GM12878 (cell line): ENCODE measurements around the gene NEURL3. TPM values are rescaled to one million over a fixed set of nuclear protein-coding genes. Genes with fewer than 3 reads are reported as not detected.

Experiments used
- ATAC-seq: fragments of 200-7000 bp; cut with Tn5 transposase; 3 replicates; pipeline ENCODE4 v1.9.1; 2020; ENCODE audit warnings: mild to moderate bottlenecking, moderate library complexity
- BruUV-seq: library from RNA; stranded (reverse); fragments of 400-500 nt; replicated peaks from 2 replicates; lab custom pipeline; 2021; lab: Mats Ljungman, UMichigan
- CTCF ChIA-PET: fragments of 300-600 bp; sonication (Branson Sonifier 250); formaldehyde crosslinking; extraction: SDS; loops from one replicate; lab custom pipeline; 2021; ENCODE audit warnings: inconsistent platforms; lab: Yijun Ruan, JAX
- POLR2A ChIA-PET: fragments of 350-600 bp; formaldehyde crosslinking; extraction: SDS; loops from one replicate; lab custom pipeline; 2021; ENCODE audit warnings: inconsistent platforms; lab: Charles Lee
- RAD21 ChIA-PET: fragments of 300-600 bp; sonication (Branson Sonifier 250); formaldehyde crosslinking; loops from one replicate; lab custom pipeline; 2023; ENCODE audit warnings: antibody characterized with exemption; ENCODE audit not compliant: unreplicated experiment; lab: Charles Lee
- SMC1A ChIA-PET: fragments of 300-600 bp; sonication (Branson Sonifier 250); formaldehyde crosslinking; loops from one replicate; lab custom pipeline; 2023; ENCODE audit not compliant: unreplicated experiment, uncharacterized antibody; lab: Charles Lee
- DNase-seq: peaks from one replicate; pipeline ENCODE4 v3.0.0-alpha.2; 2011; ENCODE audit warnings: low read depth, low spot score
- FAIRE-seq: peaks from 3 replicates; lab custom pipeline; 2011; peaks lifted over from hg19 to GRCh38; lab: Jason Lieb, UNC
- H2AFZ ChIP-seq: 2 replicates; pipeline ENCODE4 v1.6.0; 2011; ENCODE audit warnings: low read depth, low read length, control low read depth; ENCODE audit not compliant: control insufficient read depth
- H3K27ac ChIP-seq: 2 replicates; pipeline ENCODE4 v1.5.1; 2011; ENCODE audit warnings: control low read depth; ENCODE audit not compliant: control insufficient read depth, insufficient read depth
- H3K27me3 ChIP-seq, 2 experiments: replicated peaks in 1 of 2; 2 replicates each; pipeline versions ENCODE4 v1.6.0 to v1.6.1; 2011; ENCODE audit warnings: low read length in 1 of 2; ENCODE audit not compliant: control insufficient read depth in 2 of 2, insufficient read depth in 2 of 2
- H3K36me3 ChIP-seq, 2 experiments: 2 replicates each; pipeline ENCODE4 v1.5.1; 2011; ENCODE audit warnings: low read length in 1 of 2; ENCODE audit not compliant: control insufficient read depth in 2 of 2, insufficient read depth in 2 of 2
- H3K4me1 ChIP-seq: 2 replicates; pipeline ENCODE4 v1.6.1; 2011; ENCODE audit warnings: mild to moderate bottlenecking, low read length, moderate library complexity, mixed read lengths; ENCODE audit not compliant: control insufficient read depth, insufficient read depth
- H3K4me2 ChIP-seq: 2 replicates; pipeline ENCODE4 v1.6.0; 2011; ENCODE audit warnings: control low read depth; ENCODE audit not compliant: control insufficient read depth, insufficient read depth
- H3K4me3 ChIP-seq: fragments of 200-600 bp; sonication (generic); 2 replicates; pipeline ENCODE4 v1.5.1; 2016
- H3K79me2 ChIP-seq: 2 replicates; pipeline ENCODE4 v1.6.0; 2011; ENCODE audit warnings: low read length; ENCODE audit not compliant: control insufficient read depth, insufficient read depth
- H3K9ac ChIP-seq: 2 replicates; pipeline ENCODE4 v1.8.0; 2011; ENCODE audit warnings: low read length, control low read depth, mixed read lengths; ENCODE audit not compliant: control insufficient read depth, insufficient read depth
- H3K9me3 ChIP-seq: replicated peaks from 3 replicates; pipeline ENCODE4 v1.5.1; 2011; ENCODE audit warnings: mild to moderate bottlenecking, low read length; ENCODE audit not compliant: control insufficient read depth, insufficient read depth
- H4K20me1 ChIP-seq: 2 replicates; pipeline ENCODE4 v1.6.0; 2011; ENCODE audit not compliant: control insufficient read depth, insufficient read depth
- BACH1 ChIP-seq: fragments of 450-650 bp; IDR thresholded peaks from 2 replicates; pipeline ENCODE4 v1.6.1; 2017; ENCODE audit warnings: mild to moderate bottlenecking, borderline replicate concordance
- CHD2 ChIP-seq: IDR thresholded peaks from 2 replicates; pipeline ENCODE4 v1.6.1; 2011; ENCODE audit warnings: low read depth, low read length, improper control_type of control experiment, borderline replicate concordance
- CREM ChIP-seq: IDR thresholded peaks from 2 replicates; pipeline ENCODE4 v1.6.1; 2014; ENCODE audit warnings: antibody characterized with exemption, low read depth
- FOS ChIP-seq: IDR thresholded peaks from 3 replicates; pipeline ENCODE4 v1.6.1; 2011; ENCODE audit warnings: borderline replicate concordance; ENCODE audit not compliant: insufficient read length; ENCODE audit errors: extremely low read depth
- FOXK2 ChIP-seq: fragments of 450-650 bp; IDR thresholded peaks from 2 replicates; pipeline ENCODE4 v1.6.1; 2017; ENCODE audit warnings: mild to moderate bottlenecking, moderate library complexity
- GABPA ChIP-seq: IDR thresholded peaks from 2 replicates; pipeline ENCODE4 v1.6.1; 2014; ENCODE audit warnings: antibody characterized with exemption, low read depth, mild to moderate bottlenecking, inconsistent platforms
- MEF2A ChIP-seq: IDR thresholded peaks from 2 replicates; pipeline ENCODE4 v1.6.1; 2011; ENCODE audit warnings: low read depth, mild to moderate bottlenecking, low read length, moderate library complexity; ENCODE audit not compliant: insufficient read depth
- MXI1 ChIP-seq: fragments of 150-350 bp; IDR thresholded peaks from 2 replicates; pipeline ENCODE4 v1.6.1; 2011; ENCODE audit warnings: low read depth, mild to moderate bottlenecking, inconsistent platforms, low read length, improper control_type of control experiment
- NFXL1 ChIP-seq: fragments of 450-650 bp; IDR thresholded peaks from 2 replicates; pipeline ENCODE4 v1.6.1; 2017; ENCODE audit warnings: antibody characterized with exemption, mild to moderate bottlenecking, borderline replicate concordance
- RBBP5 ChIP-seq: fragments of 200-600 bp; sonication (generic); conservative IDR thresholded peaks from 2 replicates; pipeline ENCODE4 v1.6.1; 2016
- SRF ChIP-seq, 2 experiments: IDR thresholded peaks; 2 replicates each; pipeline ENCODE4 v1.6.1; 2011; ENCODE audit warnings: low read depth in 2 of 2, low read length in 2 of 2, mild to moderate bottlenecking in 1 of 2, moderate library complexity in 1 of 2
- ZSCAN29 ChIP-seq: fragments of 450-650 bp; IDR thresholded peaks from 2 replicates; pipeline ENCODE4 v1.6.1; 2017; ENCODE audit warnings: mild to moderate bottlenecking, moderate library complexity
- WGBS: methylation state at CpG from one replicate; pipeline ENCODE4 v1.1.6; 2016; ENCODE audit warnings: low lambda C conversion rate; ENCODE audit not compliant: insufficient replicate concordance, insufficient coverage; ENCODE audit errors: missing lambda C conversion rate; 5-methylcytosine and 5-hydroxymethylcytosine counted together
- in situ Hi-C: fragments of 300-500 bp; cut with MboI; formaldehyde crosslinking; loops from 9 replicates; pipeline ENCODE4 v1.14.3; 2018; ENCODE audit warnings: mixed read lengths
- intact Hi-C: fragments of 100-400 bp; cut with micrococcal nuclease; formaldehyde crosslinking; loops from one replicate; pipeline ENCODE4 v1.14.2; 2022; ENCODE audit not compliant: unreplicated experiment
- polyA plus RNA-seq, 11 experiments: library from polyadenylated mRNA; depleted of rRNA in 4 of 11; unstranded in 6 of 11; stranded (reverse) in 5 of 11; fragments of >200 nt; fragmentation: Nextera tagmentation in 4 of 11; fragmentation: Illumina TruSeq in 1 of 11; extraction: Ambion mirVana in 4 of 11; extraction: Trizol in 1 of 11; gene quantifications; 1 replicate in 1 of 11; 2 replicates in 10 of 11; pipeline versions ENCODE4 v1.2.1 to v1.2.3, GENCODE V29; 2011 to 2016; ENCODE audit warnings: inconsistent platforms in 2 of 11, missing spikeins in 2 of 11, low read depth in 1 of 11
- total RNA-seq, 4 experiments: library from RNA; depleted of rRNA in 3 of 4; stranded (reverse); fragments of >200 nt in 3 of 4; fragmentation: Illumina TruSeq in 1 of 4; extraction: Trizol in 1 of 4; gene quantifications; 2 replicates each; pipeline versions ENCODE4 v1.2.1 to v1.2.3, GENCODE V29; 2013 to 2021
- TF ChIP-seq, protein P1 (sequence below): fragments of 450-650 bp; IDR thresholded peaks from 2 replicates; pipeline ENCODE4 v1.6.1; 2016; ENCODE audit warnings: mild to moderate bottlenecking
- TF ChIP-seq, protein P2 (sequence below): IDR thresholded peaks from 2 replicates; pipeline ENCODE4 v1.6.1; 2011; ENCODE audit warnings: low read depth, mild to moderate bottlenecking, low read length, moderate library complexity, borderline replicate concordance; ENCODE audit errors: extremely low read depth
- TF ChIP-seq, protein P3 (sequence below): fragments of 450-650 bp; IDR thresholded peaks from 2 replicates; pipeline ENCODE4 v1.6.1; 2016; ENCODE audit warnings: mild to moderate bottlenecking
- TF ChIP-seq, protein P4 (sequence below): IDR thresholded peaks from 2 replicates; pipeline ENCODE4 v1.6.1; 2012; ENCODE audit warnings: mild to moderate bottlenecking, low read depth, low read length

NEURL3 gene
- total and polyA plus RNA-seq, 10 of the 15 experiments (the other 5 are each of a cell fraction or from before 2014, with no cell fraction given) = 0.03 to 6.3 (median 0.47) TPM

DNA sequence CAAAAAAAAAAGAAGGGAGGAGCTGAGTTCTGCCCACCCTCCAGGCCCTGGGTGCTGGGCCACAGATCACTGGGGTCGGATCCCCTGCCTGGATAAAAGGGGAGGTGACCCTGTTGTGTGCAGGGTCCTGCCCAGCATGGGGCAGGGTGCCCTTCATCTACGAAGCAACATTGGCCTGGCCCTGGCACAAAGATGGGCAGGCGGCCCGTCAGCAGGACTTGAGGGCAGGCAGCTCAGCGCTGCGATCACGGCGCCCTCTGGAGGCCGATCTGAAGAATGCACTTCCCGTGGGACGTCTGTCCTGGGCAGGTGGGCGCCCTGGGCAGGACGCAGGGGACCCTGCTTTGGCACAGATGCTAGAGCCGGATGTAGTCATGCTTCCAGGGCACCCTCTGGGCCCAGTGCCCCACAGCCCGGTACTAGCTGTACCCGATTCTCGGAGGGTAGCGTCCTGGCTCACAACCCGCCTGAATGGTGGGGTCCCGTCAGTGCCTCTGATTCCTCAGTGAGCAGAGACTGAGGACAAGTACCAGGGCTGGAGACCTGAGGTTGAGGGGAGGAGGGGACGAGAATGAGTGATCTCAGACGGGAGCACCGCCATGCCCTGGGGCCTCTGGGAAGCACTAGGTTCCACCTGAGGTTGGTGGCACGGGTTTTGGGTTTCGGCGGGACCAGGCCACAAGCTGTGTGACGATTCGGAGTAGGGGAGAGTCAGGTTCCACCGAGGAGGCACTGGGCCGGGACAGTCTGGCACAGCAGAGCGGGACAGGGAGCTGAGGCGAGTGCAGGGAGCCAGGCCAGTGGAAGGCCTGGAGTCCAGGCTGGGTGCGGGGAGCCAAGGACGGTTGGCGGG is 49.4 kb upstream of the NEURL3 start:
- no peak overlapping the region for H3K4me3 ChIP-seq
- no TSS peak for BruUV-seq
- no peak for TF ChIP-seq FOS
- no peak for TF ChIP-seq CREM
- TF ChIP-seq BACH1 = peak; percentile 70
- TF ChIP-seq, protein P1, sequence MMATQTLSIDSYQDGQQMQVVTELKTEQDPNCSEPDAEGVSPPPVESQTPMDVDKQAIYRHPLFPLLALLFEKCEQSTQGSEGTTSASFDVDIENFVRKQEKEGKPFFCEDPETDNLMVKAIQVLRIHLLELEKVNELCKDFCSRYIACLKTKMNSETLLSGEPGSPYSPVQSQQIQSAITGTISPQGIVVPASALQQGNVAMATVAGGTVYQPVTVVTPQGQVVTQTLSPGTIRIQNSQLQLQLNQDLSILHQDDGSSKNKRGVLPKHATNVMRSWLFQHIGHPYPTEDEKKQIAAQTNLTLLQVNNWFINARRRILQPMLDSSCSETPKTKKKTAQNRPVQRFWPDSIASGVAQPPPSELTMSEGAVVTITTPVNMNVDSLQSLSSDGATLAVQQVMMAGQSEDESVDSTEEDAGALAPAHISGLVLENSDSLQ = peak; percentile 47; the same call in 1 of the 2 replicates
- no peak for TF ChIP-seq FOXK2
- TF ChIP-seq SRF (IDR thresholded peaks at IDR 0.05; ENCODE audit: low read depth in 2 of 2, low read length in 2 of 2) = no peak
- TF ChIP-seq GABPA = no peak
- TF ChIP-seq MEF2A = no peak
- peak; percentile 22; the same call in 1 of the 2 replicates for TF ChIP-seq CHD2
- TF ChIP-seq MXI1 = no peak
- TF ChIP-seq, protein P2, sequence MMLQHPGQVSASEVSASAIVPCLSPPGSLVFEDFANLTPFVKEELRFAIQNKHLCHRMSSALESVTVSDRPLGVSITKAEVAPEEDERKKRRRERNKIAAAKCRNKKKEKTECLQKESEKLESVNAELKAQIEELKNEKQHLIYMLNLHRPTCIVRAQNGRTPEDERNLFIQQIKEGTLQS = no peak
- no peak for TF ChIP-seq RBBP5
- 0 out of 2 replicates have a peak, but pooled peaks have one; percentile 30 for TF ChIP-seq NFXL1
- TF ChIP-seq, protein P3, sequence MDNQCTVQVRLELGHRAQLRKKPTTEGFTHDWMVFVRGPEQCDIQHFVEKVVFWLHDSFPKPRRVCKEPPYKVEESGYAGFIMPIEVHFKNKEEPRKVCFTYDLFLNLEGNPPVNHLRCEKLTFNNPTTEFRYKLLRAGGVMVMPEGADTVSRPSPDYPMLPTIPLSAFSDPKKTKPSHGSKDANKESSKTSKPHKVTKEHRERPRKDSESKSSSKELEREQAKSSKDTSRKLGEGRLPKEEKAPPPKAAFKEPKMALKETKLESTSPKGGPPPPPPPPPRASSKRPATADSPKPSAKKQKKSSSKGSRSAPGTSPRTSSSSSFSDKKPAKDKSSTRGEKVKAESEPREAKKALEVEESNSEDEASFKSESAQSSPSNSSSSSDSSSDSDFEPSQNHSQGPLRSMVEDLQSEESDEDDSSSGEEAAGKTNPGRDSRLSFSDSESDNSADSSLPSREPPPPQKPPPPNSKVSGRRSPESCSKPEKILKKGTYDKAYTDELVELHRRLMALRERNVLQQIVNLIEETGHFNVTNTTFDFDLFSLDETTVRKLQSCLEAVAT = no peak
- TF ChIP-seq ZSCAN29 = peak; percentile 16; the same call in 1 of the 2 replicates
- TF ChIP-seq, protein P4, sequence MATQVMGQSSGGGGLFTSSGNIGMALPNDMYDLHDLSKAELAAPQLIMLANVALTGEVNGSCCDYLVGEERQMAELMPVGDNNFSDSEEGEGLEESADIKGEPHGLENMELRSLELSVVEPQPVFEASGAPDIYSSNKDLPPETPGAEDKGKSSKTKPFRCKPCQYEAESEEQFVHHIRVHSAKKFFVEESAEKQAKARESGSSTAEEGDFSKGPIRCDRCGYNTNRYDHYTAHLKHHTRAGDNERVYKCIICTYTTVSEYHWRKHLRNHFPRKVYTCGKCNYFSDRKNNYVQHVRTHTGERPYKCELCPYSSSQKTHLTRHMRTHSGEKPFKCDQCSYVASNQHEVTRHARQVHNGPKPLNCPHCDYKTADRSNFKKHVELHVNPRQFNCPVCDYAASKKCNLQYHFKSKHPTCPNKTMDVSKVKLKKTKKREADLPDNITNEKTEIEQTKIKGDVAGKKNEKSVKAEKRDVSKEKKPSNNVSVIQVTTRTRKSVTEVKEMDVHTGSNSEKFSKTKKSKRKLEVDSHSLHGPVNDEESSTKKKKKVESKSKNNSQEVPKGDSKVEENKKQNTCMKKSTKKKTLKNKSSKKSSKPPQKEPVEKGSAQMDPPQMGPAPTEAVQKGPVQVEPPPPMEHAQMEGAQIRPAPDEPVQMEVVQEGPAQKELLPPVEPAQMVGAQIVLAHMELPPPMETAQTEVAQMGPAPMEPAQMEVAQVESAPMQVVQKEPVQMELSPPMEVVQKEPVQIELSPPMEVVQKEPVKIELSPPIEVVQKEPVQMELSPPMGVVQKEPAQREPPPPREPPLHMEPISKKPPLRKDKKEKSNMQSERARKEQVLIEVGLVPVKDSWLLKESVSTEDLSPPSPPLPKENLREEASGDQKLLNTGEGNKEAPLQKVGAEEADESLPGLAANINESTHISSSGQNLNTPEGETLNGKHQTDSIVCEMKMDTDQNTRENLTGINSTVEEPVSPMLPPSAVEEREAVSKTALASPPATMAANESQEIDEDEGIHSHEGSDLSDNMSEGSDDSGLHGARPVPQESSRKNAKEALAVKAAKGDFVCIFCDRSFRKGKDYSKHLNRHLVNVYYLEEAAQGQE = no peak

More for the DNA sequence above, 49.4 kb upstream of the NEURL3 start:
- WGBS = 20% methylated on average over 35 of the region's 35 CpGs
- Histone ChIP-seq H3K79me2 (no peaks in the 10 kb centered on the region), H3K4me1 (no peaks in the 10 kb centered on the region), H3K9me3 (no peaks in the 10 kb centered on the region), H3K27me3 (no peaks in the 10 kb centered on the region), H3K36me3 (peaks cover 4 to 27% of the 10 kb centered on the region in 2 experiments; a peak in 3 of 4 replicates), H4K20me1 (no peaks in the 10 kb centered on the region), H2AFZ (no peak overlapping the region), H3K27ac (no peak overlapping the region), H3K4me2 (peak overlapping the region; percentile 10; the same call in 1 of the 2 replicates), H3K9ac (no peak overlapping the region)
- intact Hi-C loops = loop anchor here (1.0 to 2.0 kb wide), 2 partner anchors 45 to 148 kb away; no protein-coding TSS in a partner anchor
- ChIA-PET RAD21 (interaction anchor here (0.6 to 5.4 kb wide), 12 partner anchors 10 to 290 kb away, joined by 3 to 56 read pairs (median 7); no protein-coding TSS in a partner anchor), SMC1A (interaction anchor here (0.8 to 2.8 kb wide), 12 partner anchors 10 to 149 kb away, joined by 3 to 21 read pairs (median 5); partner anchors contain the start of gene ARID5A), POLR2A (interaction anchor here (0.7 to 1.4 kb wide), 9 partner anchors 12 to 44 kb away, joined by 3 to 6 read pairs (median 4); no protein-coding TSS in a partner anchor), CTCF (interaction anchor here (0.6 to 5.9 kb wide), 29 partner anchors 10 to 562 kb away, joined by 3 to 64 read pairs (median 4); partner anchors contain the start of genes ARID5A, CNNM4, KANSL3 and NEURL3)
- FAIRE-seq = no peak
- ATAC-seq = peak; percentile 79
- no peak for DNase-seq
- in situ Hi-C loops = no loop called here
